Measurements from ENCODE around the gene TOR1AIP2. TPM values are rescaled to one million over a fixed set of nuclear protein-coding genes. Genes with fewer than 3 reads are reported as not detected.

TOR1AIP2 gene
- total RNA-seq, 4 donors from 2014 or later, result 45.4 to 314 (median 218) TPM

DNA sequence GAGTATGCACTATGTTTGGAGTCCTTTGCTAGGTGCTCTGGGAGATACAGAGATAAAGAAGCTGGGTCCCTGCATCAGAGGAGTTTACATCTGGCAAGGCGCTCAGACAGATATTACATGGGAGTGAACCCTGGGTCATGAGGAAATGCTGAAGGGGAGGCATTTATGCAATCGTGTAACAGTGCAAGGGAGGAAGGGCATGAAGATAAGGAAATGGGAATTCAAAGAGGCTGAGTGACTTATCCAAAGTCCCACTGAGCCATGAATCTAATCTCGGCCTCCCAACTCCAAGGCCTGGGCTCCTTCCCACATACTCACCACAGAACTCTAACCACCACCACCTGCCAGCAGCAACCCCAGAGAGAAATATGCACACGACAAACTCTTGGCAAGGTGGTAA lies 82.9 kb downstream of the TOR1AIP2 start:
- no peaks in the 10 kb centered on the region for H3K36me3 ChIP-seq
- H3K4me1 ChIP-seq, result no peaks in the 10 kb centered on the region
- H3K4me3 ChIP-seq, result no peak overlapping the region
- TF ChIP-seq POLR2A (IDR thresholded peaks at IDR 0.05), result no peak
- TF ChIP-seq, protein P1, sequence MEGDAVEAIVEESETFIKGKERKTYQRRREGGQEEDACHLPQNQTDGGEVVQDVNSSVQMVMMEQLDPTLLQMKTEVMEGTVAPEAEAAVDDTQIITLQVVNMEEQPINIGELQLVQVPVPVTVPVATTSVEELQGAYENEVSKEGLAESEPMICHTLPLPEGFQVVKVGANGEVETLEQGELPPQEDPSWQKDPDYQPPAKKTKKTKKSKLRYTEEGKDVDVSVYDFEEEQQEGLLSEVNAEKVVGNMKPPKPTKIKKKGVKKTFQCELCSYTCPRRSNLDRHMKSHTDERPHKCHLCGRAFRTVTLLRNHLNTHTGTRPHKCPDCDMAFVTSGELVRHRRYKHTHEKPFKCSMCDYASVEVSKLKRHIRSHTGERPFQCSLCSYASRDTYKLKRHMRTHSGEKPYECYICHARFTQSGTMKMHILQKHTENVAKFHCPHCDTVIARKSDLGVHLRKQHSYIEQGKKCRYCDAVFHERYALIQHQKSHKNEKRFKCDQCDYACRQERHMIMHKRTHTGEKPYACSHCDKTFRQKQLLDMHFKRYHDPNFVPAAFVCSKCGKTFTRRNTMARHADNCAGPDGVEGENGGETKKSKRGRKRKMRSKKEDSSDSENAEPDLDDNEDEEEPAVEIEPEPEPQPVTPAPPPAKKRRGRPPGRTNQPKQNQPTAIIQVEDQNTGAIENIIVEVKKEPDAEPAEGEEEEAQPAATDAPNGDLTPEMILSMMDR (IDR thresholded peaks at IDR 0.05), result no peak
- H3K9me3 ChIP-seq, result no peaks in the 10 kb centered on the region
- DNase-seq, result no peak
- no peaks in the 10 kb centered on the region for H3K27me3 ChIP-seq
- no peak overlapping the region for H3K27ac ChIP-seq

DNA sequence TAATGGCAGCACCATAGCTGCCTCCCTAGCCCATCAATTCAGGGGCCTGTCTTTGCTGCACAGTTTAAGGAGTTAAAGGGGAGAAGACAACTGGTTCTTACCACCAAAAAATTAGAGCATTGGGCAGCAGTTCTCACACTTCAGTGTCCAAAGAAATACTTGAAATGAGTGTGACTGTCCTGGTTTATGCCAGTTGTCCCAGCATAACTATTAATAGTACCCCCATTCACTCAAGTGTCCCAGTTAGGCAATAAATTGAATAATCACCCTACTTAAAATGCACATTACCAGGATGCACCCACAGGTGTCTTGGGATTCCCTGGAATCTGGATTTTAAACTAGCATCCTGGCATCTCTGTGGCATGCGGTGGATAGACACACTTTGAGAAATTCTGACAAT lies 83.5 kb downstream of the TOR1AIP2 start:
- no peak for TF ChIP-seq POLR2A (IDR thresholded peaks at IDR 0.05)
- TF ChIP-seq, protein P1 (IDR thresholded peaks at IDR 0.05), result no peak
- Histone ChIP-seq H3K9me3 (no peaks in the 10 kb centered on the region), H3K27me3 (no peaks in the 10 kb centered on the region), H3K27ac (no peak overlapping the region), H3K4me1 (no peaks in the 10 kb centered on the region), H3K4me3 (no peak overlapping the region), H3K36me3 (no peaks in the 10 kb centered on the region)
- DNase-seq, result no peak

DNA sequence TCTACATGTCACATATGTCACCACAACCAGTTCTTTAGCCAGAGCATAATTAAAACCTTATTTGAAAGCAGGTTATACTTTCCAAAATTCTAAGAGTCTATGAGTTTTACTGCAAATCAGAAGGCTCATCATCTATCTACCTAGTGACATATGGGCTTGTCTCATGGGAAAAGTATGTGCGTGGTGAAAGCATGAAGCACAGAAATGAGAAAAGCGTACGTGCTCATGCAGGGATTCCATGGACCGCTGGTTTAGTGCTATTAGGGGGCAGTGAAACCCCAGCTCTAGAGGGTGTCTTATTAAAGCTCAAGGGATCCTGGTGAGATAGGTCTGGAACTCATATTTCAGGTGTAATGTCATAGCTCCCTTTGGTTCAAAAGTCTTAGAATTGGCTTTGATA lies 84.3 kb downstream of the TOR1AIP2 start:
- no peaks in the 10 kb centered on the region for H3K36me3 ChIP-seq
- no peaks in the 10 kb centered on the region for H3K9me3 ChIP-seq
- H3K4me3 ChIP-seq, result no peak overlapping the region
- no peak overlapping the region for H3K27ac ChIP-seq
- no peaks in the 10 kb centered on the region for H3K27me3 ChIP-seq
- H3K4me1 ChIP-seq, result no peaks in the 10 kb centered on the region
- no peak for TF ChIP-seq POLR2A (IDR thresholded peaks at IDR 0.05)
- TF ChIP-seq, protein P1 (IDR thresholded peaks at IDR 0.05), result no peak
- no peak for DNase-seq

Other genes with a start within 250 kb of the TOR1AIP2 start
- gene FAM163A, start 134.5 kb downstream of the TOR1AIP2 start, total RNA-seq, result 1 to 10 TPM in 2 of 4 donors, under 1 TPM in 1, not detected in 1; 0.67 to 5.0 (median 1.2) TPM
- 10 to 100 TPM; 24.7 to 41.3 (median 30.0) TPM for gene TOR1AIP1, start 4.5 kb upstream of the TOR1AIP2 start, total RNA-seq
- 100 to 1,000 TPM in 1 of 4 donors, 10 to 100 TPM in 3; 86.0 to 196 (median 87.8) TPM for gene CEP350, start 77.0 kb upstream of the TOR1AIP2 start, total RNA-seq